Calu3 (cell line): ENCODE results near the gene SSNA1. TPM values are rescaled to one million over a fixed set of nuclear protein-coding genes. Genes with fewer than 3 reads are reported as not detected.

ENCODE experiments used
- BruUV-seq: library from RNA; stranded (reverse); fragments of 400-500 nt; replicated peaks from 2 replicates; lab custom pipeline; 2021; lab: Mats Ljungman, UMichigan
- CTCF ChIA-PET: fragments of 300-600 bp; sonication (Branson Sonifier 250); formaldehyde crosslinking; loops from one replicate; lab custom pipeline; 2022; ENCODE audit warnings: antibody characterized with exemption; lab: Charles Lee
- DNase-seq: peaks from one replicate; pipeline ENCODE4 v3.0.0; 2022
- H3K27ac Mint-ChIP-seq: one replicate; pipeline ENCODE4 v1.8.0; 2022; ENCODE audit warnings: mixed read lengths; ENCODE audit not compliant: unreplicated experiment
- H3K27me3 Mint-ChIP-seq: one replicate; pipeline ENCODE4 v1.8.0; 2022; ENCODE audit warnings: mixed read lengths; ENCODE audit not compliant: unreplicated experiment
- H3K36me3 Mint-ChIP-seq: one replicate; pipeline ENCODE4 v1.8.0; 2022; ENCODE audit warnings: mild to moderate bottlenecking, moderate library complexity, mixed read lengths; ENCODE audit not compliant: insufficient read depth, unreplicated experiment
- H3K4me1 Mint-ChIP-seq: one replicate; pipeline ENCODE4 v1.8.0; 2022; ENCODE audit warnings: mild to moderate bottlenecking, low read depth, mixed read lengths; ENCODE audit not compliant: unreplicated experiment
- H3K4me3 Mint-ChIP-seq: one replicate; pipeline ENCODE4 v1.8.0; 2022; ENCODE audit warnings: mild to moderate bottlenecking, low read depth, moderate library complexity, mixed read lengths; ENCODE audit not compliant: unreplicated experiment
- H3K9me3 Mint-ChIP-seq: one replicate; pipeline ENCODE4 v1.8.0; 2022; ENCODE audit warnings: low read depth, mixed read lengths; ENCODE audit not compliant: unreplicated experiment
- CTCF ChIP-seq: fragments of 200-600 bp; IDR thresholded peaks from one replicate; pipeline ENCODE4 v1.8.0; 2022; ENCODE audit warnings: antibody characterized with exemption; ENCODE audit not compliant: unreplicated experiment
- intact Hi-C: fragments of 100-400 bp; cut with micrococcal nuclease; formaldehyde crosslinking; loops from one replicate; pipeline ENCODE4 v1.10.0; 2022; ENCODE audit not compliant: unreplicated experiment
- total RNA-seq: library from RNA; stranded (reverse); gene quantifications from 2 replicates; pipeline ENCODE4 v1.2.3, GENCODE V29; 2022

The SSNA1 gene
- total RNA-seq, 1 experiment from 2014 or later, result 41.9 TPM

GRCh38 chr9:137218212-137218753 is 29.8 kb downstream of the SSNA1 start:
- Mint-ChIP-seq H3K4me1 (no peaks in the 10 kb centered on the region), H3K9me3 (no peaks in the 10 kb centered on the region), H3K27ac (peak overlapping the region; percentile 63), H3K4me3 (peak overlapping the region; percentile 63), H3K36me3 (peaks cover 42% of the 10 kb centered on the region), H3K27me3 (no peaks in the 10 kb centered on the region)
- intact Hi-C loops, result no loop called here
- no peak for DNase-seq
- TF ChIP-seq CTCF, result no peak
- BruUV-seq, result no TSS peak
- CTCF ChIA-PET, result interaction anchor here (0.6 to 1.4 kb wide), 6 partner anchors 10 to 270 kb away, joined by 3 to 6 read pairs (median 4); no protein-coding TSS in a partner anchor

DNA sequence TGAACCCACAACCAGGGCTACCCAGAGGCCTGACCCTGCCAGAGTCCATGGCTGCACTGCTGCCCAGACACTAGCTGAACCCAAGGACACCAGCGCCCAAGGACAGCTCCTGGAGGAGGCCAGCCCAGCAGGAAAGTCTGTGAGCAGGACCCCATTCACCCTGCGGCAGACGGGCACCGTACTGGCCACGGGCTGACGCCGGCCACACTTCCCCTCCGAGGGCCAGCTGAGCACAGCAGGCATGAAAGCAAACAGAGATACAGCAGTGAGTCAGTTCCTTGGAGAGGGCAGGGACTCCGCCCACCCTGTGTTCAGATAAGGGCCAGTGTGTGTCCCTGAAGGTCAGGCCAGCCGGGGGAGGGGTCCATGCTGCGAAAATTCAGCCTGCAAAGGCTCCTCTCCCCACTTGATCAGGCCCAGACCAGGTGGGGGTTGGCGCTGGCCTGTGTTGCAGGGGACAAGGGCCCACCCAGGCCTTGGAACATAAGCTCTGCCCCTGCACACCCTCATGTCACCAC is 30.3 kb downstream of the SSNA1 start:
- peak overlapping the region; percentile 63 for H3K27ac Mint-ChIP-seq
- peaks cover 48% of the 10 kb centered on the region for H3K36me3 Mint-ChIP-seq
- TF ChIP-seq CTCF, result no peak
- no peaks in the 10 kb centered on the region for H3K4me1 Mint-ChIP-seq
- CTCF ChIA-PET, result interaction anchor here (0.6 to 1.4 kb wide), 9 partner anchors 9 to 430 kb away, joined by 3 to 14 read pairs (median 4); no protein-coding TSS in a partner anchor
- H3K4me3 Mint-ChIP-seq, result peak overlapping the region; percentile 36
- no peaks in the 10 kb centered on the region for H3K9me3 Mint-ChIP-seq
- no peaks in the 10 kb centered on the region for H3K27me3 Mint-ChIP-seq
- DNase-seq, result peak; percentile 70
- BruUV-seq, result no TSS peak
- intact Hi-C loops, result no loop called here

- H3K27ac Mint-ChIP-seq, result no peak overlapping the region
These were observed 31.4 kb downstream of the SSNA1 start for GRCh38 chr9:137219757-137220316.

More at GRCh38 chr9:137219757-137220316, 31.4 kb downstream of the SSNA1 start:
- no peak for TF ChIP-seq CTCF
- Mint-ChIP-seq H3K4me3 (no peak overlapping the region), H3K27me3 (no peaks in the 10 kb centered on the region), H3K4me1 (no peaks in the 10 kb centered on the region), H3K36me3 (peaks cover 48% of the 10 kb centered on the region), H3K9me3 (no peaks in the 10 kb centered on the region)
- DNase-seq, result no peak
- BruUV-seq, result no TSS peak
- CTCF ChIA-PET, result interaction anchor here (0.5 to 1.4 kb wide), 3 partner anchors 12 to 90 kb away, joined by 3 read pairs; no protein-coding TSS in a partner anchor
- intact Hi-C loops, result no loop called here
